Sigmoid colon (tissue), 4 donors: ENCODE measurements around the gene CHRNB2.

ENCODE experiments used
- CTCF ChIP-seq, 4 experiments: fragments of 450-650 bp in 3 of 4; fragments of 200-600 bp in 1 of 4; IDR thresholded peaks; one replicate each; pipeline ENCODE4 v1.5.1; 2016 to 2019; ENCODE audit warnings: antibody characterized with exemption in 4 of 4, mild to moderate bottlenecking in 3 of 4, moderate library complexity in 2 of 4
- POLR2AphosphoS5 ChIP-seq, 4 donors: sonication (generic); formaldehyde crosslinking; IDR thresholded peaks; one replicate each; pipeline ENCODE4 v1.6.1; 2017; ENCODE audit warnings: antibody characterized with exemption in 4 of 4

- TF ChIP-seq CTCF (IDR thresholded peaks at IDR 0.05) = no peak
- no peak for TF ChIP-seq POLR2AphosphoS5 (IDR thresholded peaks at IDR 0.05)
Observed at GRCh38 chr1:154598871-154599635, 31.5 kb downstream of the CHRNB2 start.
